ENCODE results near the gene SYTL3. TPM values are rescaled to one million over a fixed set of nuclear protein-coding genes. Genes with fewer than 3 reads are reported as not detected.

The SYTL3 gene
- total RNA-seq, 1 donor: 2.2 TPM

DNA sequence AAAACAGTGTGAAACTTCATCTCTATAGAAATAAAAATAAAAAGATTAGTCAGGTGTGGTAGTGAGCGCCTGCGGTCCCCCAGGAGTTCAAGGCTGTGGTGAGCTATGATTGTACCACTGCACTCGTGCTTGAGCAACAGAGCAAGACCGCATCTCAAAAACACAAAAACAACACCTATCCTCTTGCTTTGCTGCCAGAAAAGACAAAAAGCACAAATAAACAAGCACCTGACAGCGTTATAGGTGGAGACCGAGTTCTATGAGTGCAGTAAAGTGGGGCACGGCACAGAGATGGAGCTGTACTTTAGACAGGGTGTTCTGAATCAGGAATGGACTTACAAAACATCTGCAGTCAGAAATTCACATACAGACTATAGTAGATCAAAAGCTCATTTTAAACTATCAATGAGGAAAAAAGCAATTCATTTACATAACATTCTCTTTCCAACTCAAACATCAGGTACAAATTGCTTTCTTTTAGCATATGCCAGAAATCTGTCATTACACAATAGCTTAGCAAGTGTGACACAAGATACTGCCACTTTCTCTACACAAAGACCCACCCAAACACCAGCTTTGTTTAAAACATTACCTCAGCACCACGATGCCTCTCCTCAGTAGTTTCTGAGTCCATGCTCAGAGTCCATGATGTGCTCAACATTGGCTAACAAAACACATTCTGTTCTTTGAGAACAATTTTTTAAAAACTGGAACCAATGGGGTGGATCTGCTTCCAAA, 159.3 kb downstream of the SYTL3 start:
- H3K79me2 ChIP-seq (ENCODE audit: insufficient read depth, low read length): peaks cover 97% of the 10 kb centered on the region
- H3K36me3 ChIP-seq (ENCODE audit: insufficient read depth, low read length): peaks cover 10% of the 10 kb centered on the region
- no peaks in the 10 kb centered on the region for H3K27me3 ChIP-seq (ENCODE audit: insufficient read depth, low read length)
- H3K4me2 ChIP-seq (ENCODE audit: insufficient read depth, low read length): no peak overlapping the region
- no peaks in the 10 kb centered on the region for H3K9me3 ChIP-seq (ENCODE audit: low read depth, low read length)
- TF ChIP-seq, protein P1, sequence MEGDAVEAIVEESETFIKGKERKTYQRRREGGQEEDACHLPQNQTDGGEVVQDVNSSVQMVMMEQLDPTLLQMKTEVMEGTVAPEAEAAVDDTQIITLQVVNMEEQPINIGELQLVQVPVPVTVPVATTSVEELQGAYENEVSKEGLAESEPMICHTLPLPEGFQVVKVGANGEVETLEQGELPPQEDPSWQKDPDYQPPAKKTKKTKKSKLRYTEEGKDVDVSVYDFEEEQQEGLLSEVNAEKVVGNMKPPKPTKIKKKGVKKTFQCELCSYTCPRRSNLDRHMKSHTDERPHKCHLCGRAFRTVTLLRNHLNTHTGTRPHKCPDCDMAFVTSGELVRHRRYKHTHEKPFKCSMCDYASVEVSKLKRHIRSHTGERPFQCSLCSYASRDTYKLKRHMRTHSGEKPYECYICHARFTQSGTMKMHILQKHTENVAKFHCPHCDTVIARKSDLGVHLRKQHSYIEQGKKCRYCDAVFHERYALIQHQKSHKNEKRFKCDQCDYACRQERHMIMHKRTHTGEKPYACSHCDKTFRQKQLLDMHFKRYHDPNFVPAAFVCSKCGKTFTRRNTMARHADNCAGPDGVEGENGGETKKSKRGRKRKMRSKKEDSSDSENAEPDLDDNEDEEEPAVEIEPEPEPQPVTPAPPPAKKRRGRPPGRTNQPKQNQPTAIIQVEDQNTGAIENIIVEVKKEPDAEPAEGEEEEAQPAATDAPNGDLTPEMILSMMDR (IDR thresholded peaks at IDR 0.05; ENCODE audit: extremely low read depth, low read depth, low read length): no peak
- H3K4me1 ChIP-seq (ENCODE audit: insufficient read depth, low read length): peaks cover 9% of the 10 kb centered on the region
- H2AFZ ChIP-seq (ENCODE audit: low read length): no peak overlapping the region
- H3K27ac ChIP-seq (ENCODE audit: low read depth, low read length): no peak overlapping the region
- DNase-seq (ENCODE audit: insufficient read length, low spot score, missing footprints): no peak
- H4K20me1 ChIP-seq (ENCODE audit: insufficient read depth, low read length): peaks cover 6% of the 10 kb centered on the region
- H3K4me3 ChIP-seq (ENCODE audit: insufficient read depth, low read length): no peak overlapping the region

DNA sequence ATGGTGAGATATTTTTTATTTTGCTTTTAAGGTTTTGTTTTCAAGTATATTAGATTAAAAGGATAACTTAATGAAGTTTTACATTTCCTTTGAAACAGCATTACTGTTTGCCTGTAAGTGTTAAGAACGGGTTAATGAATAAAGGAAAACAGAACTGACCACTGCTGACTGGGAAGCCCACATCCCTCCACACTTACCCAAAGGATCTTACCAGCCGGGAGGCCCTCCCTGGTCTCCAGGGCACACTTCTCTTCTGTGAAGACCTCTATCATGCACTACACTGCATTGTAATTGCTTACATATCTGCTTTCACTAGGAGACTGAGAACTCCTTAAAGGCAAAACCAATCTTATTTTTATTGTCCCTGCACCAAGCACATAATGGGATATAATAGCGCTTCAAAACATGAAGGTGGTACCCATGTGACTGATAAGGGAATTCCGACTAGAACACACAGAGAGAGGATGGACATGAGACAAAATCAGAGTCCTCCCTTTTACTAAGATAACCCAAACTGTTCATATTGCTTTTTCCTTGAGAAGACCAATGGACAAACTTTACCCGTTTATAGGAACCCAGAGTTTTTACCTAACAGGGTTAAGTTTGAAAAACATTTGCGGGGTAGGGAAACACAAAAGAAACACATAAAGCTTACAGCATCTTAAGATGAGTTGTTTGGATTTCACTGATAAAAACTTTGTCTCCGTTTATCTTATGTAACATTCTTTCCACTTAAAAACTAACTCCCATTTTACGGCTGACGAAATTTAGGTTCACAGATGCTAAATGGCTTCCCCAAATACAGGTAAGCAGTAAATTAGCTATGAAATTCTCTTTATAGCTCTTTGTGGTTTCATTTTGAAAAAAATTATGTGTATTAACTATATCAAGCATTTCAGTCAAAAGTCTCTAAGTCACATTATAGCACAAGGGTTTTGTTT, 160.6 kb downstream of the SYTL3 start:
- Histone ChIP-seq H2AFZ (ENCODE audit: low read length) (peak overlapping the region; percentile 47), H3K4me1 (ENCODE audit: insufficient read depth, low read length) (peaks cover 18% of the 10 kb centered on the region), H3K4me3 (ENCODE audit: insufficient read depth, low read length) (no peak overlapping the region), H3K9me3 (ENCODE audit: low read depth, low read length) (no peaks in the 10 kb centered on the region), H4K20me1 (ENCODE audit: insufficient read depth, low read length) (peaks cover 6% of the 10 kb centered on the region), H3K27me3 (ENCODE audit: insufficient read depth, low read length) (no peaks in the 10 kb centered on the region), H3K4me2 (ENCODE audit: insufficient read depth, low read length) (no peak overlapping the region), H3K36me3 (ENCODE audit: insufficient read depth, low read length) (peaks cover 10% of the 10 kb centered on the region), H3K79me2 (ENCODE audit: insufficient read depth, low read length) (peaks cover 99% of the 10 kb centered on the region), H3K27ac (ENCODE audit: low read depth, low read length) (peak overlapping the region; percentile 26)
- DNase-seq (ENCODE audit: insufficient read length, low spot score, missing footprints): no peak
- TF ChIP-seq, protein P1 (IDR thresholded peaks at IDR 0.05; ENCODE audit: extremely low read depth, low read depth, low read length): no peak

DNA sequence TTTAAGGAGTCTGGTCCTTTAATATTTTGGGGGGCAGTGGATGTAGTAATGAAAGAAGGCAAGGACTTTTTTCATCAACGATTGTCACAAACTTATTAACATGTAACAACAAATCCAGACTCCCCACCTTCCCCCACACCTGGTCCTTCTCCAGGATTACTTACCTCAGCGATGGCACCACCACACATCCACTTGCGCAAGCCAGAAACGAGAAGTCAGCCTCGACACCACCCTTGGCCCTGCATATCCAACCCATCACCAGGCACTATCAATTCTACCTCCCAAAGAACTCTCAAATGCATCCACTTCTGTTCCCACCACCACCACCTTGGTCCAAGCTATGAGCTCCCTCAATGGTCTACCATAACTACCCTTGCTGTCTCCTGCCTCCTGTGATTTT, 162.8 kb downstream of the SYTL3 start:
- H3K4me1 ChIP-seq (ENCODE audit: insufficient read depth, low read length): peaks cover 39% of the 10 kb centered on the region
- peaks cover 6% of the 10 kb centered on the region for H4K20me1 ChIP-seq (ENCODE audit: insufficient read depth, low read length)
- DNase-seq (ENCODE audit: insufficient read length, low spot score, missing footprints): no peak
- no peak overlapping the region for H3K4me3 ChIP-seq (ENCODE audit: insufficient read depth, low read length)
- no peak overlapping the region for H3K27ac ChIP-seq (ENCODE audit: low read depth, low read length)
- H3K27me3 ChIP-seq (ENCODE audit: insufficient read depth, low read length): no peaks in the 10 kb centered on the region
- H3K9me3 ChIP-seq (ENCODE audit: low read depth, low read length): no peaks in the 10 kb centered on the region
- no peak overlapping the region for H2AFZ ChIP-seq (ENCODE audit: low read length)
- no peak overlapping the region for H3K4me2 ChIP-seq (ENCODE audit: insufficient read depth, low read length)
- peaks cover 100% of the 10 kb centered on the region for H3K79me2 ChIP-seq (ENCODE audit: insufficient read depth, low read length)
- TF ChIP-seq, protein P1 (IDR thresholded peaks at IDR 0.05; ENCODE audit: extremely low read depth, low read depth, low read length): no peak
- H3K36me3 ChIP-seq (ENCODE audit: insufficient read depth, low read length): peaks cover 10% of the 10 kb centered on the region

DNA sequence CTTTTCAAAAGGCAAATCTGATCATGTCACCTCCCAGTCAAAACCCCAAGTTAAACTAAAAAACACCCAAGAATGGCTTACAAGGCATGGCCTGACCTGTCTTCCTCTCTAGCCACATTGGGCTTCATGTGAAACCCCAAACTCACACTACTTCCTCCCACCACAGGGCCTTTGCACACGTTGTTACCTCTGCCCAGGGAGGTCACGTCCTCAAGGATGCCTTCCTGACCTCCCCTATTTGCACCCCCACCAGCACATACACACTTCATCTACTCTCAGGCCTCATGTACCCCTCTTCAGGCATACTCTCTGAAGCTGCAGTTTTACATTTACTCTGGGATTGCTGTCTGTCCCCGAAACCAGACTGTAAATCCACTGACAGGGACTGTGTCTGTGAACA, 163.2 kb downstream of the SYTL3 start:
- Histone ChIP-seq H4K20me1 (ENCODE audit: insufficient read depth, low read length) (peaks cover 6% of the 10 kb centered on the region), H2AFZ (ENCODE audit: low read length) (no peak overlapping the region), H3K27ac (ENCODE audit: low read depth, low read length) (no peak overlapping the region), H3K36me3 (ENCODE audit: insufficient read depth, low read length) (peaks cover 7% of the 10 kb centered on the region), H3K4me1 (ENCODE audit: insufficient read depth, low read length) (peaks cover 40% of the 10 kb centered on the region), H3K4me2 (ENCODE audit: insufficient read depth, low read length) (no peak overlapping the region), H3K27me3 (ENCODE audit: insufficient read depth, low read length) (no peaks in the 10 kb centered on the region), H3K4me3 (ENCODE audit: insufficient read depth, low read length) (no peak overlapping the region), H3K9me3 (ENCODE audit: low read depth, low read length) (no peaks in the 10 kb centered on the region), H3K79me2 (ENCODE audit: insufficient read depth, low read length) (peaks cover 97% of the 10 kb centered on the region)
- no peak for DNase-seq (ENCODE audit: insufficient read length, low spot score, missing footprints)
- TF ChIP-seq, protein P1 (IDR thresholded peaks at IDR 0.05; ENCODE audit: extremely low read depth, low read depth, low read length): no peak
